NCI-H446 treated with DMSO at 0.1 percent for 48 hours (cell line): ENCODE data around the gene PIWIL4.
"Not testable (repeated sequence)": the region's sequence is repeated elsewhere in the genome, so short reads cannot be mapped to it uniquely, and the experiment has no call there.

Source experiments
- DNase-seq: peaks from one replicate; lab custom pipeline; 2025; lab: John Stamatoyannopoulos, UW

PIWIL4 gene

DNA sequence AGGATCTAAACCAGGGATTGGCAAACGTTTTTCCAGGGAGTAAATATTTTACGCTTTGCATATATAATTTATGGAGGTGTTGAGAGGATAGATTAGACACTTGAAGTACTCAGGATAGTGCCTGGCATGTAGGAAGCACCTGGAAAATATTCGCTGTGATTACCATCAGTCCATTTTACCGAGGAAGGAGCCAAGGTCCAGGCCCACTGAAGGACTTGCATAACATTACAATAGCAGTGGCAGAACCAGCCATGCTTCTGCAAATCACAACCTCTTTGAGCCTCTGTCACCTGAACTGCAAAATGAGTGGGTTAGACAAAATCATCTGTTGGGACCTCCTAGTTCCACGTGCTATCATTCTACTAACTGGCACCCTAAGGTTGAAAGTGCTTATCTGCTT, 18.0 kb upstream of the PIWIL4 start:
- DNase-seq: no peak

DNA sequence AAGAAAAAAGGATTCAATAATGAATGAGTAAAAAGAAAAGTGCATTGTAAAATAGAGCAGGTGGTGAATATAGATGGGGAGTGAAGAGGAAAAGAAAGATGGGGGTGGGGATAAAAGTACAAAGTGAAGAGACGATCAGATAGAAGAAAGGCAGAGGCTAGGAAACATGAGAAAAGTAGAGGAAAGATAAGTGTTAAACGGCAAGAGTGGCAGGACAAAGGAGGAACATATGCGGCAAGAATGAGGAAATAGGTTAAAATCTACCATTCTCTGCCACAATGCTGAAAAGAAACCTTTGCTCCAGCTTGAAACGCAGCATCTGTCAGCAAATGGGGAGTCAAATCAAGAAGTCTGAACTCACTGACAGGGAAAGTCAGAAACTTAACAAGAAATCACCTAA, 16.7 kb upstream of the PIWIL4 start:
- no peak for DNase-seq

DNA sequence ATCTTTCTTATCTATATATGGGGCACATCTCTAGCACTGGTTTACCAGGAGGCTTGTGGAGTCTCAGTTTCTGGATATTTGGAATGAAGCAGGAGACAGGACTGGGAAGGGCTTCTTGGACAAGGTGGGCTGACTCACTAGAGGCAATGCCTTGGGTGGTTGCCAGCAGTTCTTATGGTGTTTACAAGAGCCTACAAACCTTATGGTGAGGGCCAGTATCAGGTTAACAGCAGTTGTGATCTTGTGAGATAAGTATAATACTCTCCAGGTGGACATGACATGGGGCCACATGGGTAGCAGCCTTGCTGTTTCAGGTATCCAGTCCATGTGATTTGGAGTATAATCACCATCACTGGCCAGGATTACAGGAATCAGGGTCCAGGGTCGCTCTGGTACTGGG, 13.2 kb upstream of the PIWIL4 start:
- DNase-seq: no peak

DNA sequence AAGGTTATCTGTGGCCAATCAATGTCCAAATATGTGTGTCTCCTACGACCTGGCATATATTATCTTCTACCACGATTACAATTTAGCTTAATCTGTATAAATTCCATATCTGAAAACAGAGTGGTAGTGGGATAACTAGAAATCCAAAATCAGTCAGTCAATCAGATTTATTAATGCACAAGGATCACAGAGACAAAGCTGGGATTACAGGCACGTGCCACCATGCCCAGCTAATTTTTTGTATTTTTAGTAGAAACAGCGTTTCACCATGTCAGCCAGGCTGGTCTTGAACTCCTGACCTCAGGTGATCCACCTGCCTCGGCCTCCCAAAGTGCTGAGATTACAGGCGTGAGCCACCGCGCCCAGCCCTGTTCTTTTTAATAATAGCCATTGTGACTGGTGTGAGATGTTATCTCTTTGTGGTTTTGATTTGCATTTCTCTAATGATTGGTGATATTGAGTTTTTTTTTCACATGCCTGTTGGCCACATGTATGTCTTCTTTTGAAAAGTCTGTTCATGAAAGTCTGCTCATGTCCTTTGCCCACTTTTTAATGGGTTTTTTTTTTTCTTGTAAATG, 11.3 kb upstream of the PIWIL4 start:
- not testable (repeated sequence) for DNase-seq

DNA sequence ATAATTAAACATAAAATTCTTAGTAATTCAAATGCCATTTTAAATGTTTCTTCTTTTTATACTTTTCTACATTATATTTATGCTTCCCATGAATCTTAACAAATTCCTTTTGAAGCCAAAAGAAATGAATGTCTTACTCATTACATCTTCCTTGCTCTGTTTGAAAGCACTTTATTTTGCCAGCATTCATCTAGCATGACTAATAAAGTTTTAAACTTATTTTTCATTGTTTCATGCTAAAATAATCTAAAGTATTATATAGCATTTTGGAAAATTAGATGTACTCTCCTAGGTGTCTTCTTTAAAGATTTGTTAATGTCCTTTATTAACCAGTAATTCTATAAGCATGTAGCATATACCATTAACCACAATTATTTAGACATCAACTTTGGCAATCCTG, 9.7 kb upstream of the PIWIL4 start:
- no peak for DNase-seq

DNA sequence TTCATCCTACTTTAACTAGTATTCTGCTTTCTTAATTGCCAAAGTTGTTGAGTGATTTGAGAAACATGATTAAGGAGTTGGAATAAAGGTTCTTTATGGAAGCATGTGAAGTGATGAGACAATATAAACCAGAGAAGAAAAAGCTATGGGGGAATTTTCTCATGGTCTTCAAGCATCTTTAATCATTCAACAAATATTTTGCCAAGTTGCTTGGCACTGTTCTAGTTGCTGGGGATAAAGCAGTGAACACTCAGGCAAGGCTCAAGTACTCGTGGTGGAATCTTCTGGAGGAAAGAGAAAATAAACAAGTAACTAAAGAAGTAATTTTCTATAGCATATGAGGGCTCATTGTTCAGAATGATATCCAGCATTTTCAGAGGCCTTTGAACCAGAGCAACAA, 9.2 kb upstream of the PIWIL4 start:
- no peak for DNase-seq

DNA sequence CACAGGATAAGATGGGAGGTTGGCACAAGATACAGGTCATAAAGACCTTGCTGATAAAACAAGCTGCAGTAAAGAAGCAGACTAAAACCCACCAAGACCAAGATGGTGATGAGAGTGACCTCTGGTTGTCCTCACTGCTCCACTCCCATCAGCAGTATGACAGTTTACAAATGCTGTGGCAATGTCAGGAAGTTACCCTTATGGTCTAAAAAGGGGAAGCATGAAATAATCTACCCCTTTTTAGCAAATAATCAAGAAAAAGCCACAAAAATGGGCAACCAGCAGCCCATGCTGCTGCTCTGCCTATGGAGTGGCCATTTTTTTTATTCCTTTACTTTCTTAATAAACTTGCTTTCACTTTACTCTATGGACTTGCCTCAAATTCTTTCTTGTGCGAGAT, 8.7 kb upstream of the PIWIL4 start:
- no peak for DNase-seq

DNA sequence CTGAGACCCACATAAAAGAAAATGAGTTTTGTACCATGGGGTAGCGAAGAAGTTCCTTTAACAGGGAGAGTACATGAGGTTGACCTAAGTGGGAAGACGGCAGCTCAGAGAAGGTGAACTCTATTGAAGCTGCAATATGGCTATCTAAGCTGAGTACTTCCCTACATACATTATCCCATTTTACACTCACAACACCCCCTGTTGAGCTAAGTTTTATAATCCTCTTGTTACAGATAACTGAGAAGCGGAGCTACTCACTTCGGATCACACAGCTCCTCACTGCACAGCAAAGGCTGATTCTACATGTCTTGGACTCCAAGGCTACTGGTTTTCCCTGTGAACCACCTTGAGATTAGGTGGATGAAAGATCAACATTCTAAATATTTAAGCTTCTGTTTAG, 8.2 kb upstream of the PIWIL4 start:
- no peak for DNase-seq

DNA sequence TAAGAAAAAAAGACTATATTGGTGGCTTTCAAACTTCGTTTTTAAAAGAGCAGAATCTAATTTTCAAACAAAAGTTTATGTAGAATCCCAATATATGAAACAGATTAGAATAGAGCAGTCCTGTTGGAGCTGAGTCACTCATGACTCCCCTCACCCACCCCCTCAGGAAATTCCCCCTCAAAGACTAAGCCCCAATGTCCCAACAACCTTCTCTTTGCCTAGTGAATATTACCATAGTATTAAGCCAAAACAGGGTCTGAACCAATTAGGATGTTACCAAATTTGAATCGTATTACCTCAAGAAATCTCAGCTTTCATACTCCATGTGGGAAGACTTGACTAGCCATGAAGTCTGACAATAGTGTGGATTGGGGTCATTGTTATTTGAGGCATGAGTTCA, 7.8 kb upstream of the PIWIL4 start:
- DNase-seq: no peak

DNA sequence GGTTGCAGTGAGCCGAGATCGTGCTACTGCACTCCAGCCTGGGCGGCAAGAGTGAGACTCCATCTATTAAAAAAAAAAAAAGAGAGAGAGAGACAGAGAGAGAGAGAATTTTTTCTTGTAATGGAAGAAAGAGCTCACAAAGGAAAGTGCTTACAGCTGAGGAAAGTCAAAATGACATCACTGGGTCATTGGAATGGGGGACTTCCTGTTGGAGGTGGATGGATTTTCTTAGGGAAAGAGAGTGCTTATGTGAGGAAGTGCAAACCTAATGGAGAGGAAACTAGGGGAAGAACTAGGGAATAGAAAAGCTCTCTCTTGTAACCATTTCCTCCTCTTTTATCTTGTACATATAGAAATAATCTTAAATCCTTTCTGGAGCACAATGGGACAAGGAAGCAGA, 6.3 kb upstream of the PIWIL4 start:
- no peak for DNase-seq

DNA sequence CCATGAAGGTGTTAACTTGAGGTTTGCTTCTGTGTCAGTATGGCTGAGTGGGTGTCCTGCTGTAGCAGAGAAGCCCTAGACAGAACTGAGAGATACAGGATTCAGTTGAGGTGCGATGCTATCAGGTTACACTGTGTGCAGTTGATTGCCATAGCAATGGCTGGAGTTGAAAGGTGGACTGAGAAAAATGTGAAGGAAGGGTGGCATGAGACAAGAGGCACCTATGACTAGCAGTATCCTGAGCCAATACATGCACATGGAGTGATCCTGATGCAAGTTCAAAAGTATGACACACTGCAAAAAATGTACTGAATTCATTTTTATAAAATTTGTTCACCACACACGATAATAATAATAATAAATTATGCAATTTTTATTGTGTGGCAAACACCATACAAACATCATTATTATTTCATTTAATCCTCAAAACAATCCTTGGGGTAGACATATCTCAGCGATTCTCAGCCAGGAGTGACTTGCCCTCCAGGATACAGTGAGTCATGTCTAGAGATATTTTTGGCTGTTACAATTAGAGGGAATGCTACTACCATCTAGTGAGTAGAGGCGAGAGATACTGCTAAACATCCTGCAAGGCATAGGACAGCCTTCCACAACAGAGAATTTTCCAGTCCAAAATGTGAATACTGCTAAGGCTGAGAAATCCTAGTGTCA, 3.9 kb upstream of the PIWIL4 start:
- no peak for DNase-seq

DNA sequence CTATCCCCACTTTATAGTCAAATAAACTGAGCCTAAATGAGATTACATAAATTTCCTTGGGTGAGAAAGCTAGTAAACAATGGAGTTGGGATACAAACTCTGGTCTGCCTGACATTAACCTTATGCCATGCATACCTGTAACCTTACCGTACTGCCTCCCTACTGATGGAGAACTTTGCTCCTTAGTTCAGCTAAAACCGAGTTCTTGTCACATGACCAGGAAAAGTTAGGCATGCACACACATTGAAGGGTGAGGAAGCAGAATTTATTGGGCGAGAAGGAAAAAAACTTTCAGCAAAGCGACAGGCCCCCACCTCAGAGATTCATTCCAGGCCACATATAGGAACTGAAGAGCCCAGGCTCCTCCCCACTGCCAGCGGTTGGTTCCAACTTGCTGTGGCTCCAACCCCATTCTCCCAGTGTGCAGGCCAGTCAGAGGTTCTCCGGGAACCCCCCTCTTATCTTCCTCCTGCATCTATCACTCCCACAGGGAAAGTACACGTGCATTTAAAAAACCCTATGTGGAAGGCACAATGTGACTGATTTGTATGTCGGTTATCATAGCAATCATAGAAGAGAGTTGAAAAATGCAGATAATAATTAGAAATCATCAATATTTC, 3.2 kb upstream of the PIWIL4 start:
- DNase-seq: no peak

DNA sequence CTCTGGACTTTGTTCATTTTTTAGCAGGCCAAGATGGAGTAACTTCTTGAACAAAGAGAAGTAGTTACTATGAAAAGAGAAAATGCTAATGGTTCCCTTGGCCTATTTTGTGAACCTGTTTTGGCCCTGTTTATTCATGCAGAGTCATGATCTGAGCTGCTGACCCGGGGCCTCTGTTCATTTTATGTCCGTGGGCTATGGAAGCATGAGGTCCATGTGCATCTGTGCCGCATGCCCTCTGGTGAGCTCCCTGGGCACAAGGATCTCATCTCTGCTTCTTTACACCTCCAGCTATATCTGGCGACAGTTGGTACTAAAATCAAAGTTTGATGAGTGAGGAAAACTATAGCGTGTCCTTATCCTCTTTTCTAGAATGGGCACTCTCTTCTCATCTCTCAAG, 1.0 kb downstream of the PIWIL4 start:
- no peak for DNase-seq

DNA sequence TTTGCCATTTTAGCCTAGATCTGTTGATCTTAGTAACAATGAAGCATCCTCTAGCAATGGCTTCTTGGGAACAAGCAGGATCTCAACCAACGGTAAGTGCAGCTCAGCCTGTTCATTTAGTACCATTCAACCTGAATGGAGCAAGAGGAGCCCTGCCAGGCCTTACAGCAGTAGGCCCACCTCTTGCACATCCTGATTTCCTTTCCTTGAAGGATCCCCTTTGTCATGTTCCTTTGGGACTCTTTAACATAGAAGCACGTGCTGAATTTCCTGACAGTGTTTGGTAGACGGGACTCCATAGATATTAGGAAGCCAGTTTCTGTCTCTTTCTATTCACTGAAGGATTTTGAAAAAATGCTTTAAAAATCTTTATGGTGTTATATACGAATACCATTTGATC, 1.5 kb downstream of the PIWIL4 start:
- no peak for DNase-seq

DNA sequence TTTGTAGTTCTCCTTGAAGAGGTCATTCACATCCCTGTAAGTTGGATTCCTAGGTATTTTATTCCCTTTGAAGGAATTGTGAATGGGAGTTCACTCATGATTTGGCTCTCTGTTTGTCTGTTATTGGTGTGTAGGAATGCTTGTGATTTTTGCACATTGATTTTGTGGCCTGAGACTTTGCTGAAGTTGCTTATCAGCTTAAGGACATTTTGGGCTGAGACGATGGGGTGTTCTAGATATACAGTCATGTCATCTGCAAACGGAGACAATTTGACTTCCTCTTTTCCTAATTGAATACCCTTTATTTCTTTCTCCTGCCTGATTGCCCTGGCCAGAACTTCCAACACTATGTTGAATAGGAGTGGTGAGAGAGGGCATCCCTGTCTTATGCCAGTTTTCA, 5.8 kb downstream of the PIWIL4 start:
- not testable (repeated sequence) for DNase-seq

DNA sequence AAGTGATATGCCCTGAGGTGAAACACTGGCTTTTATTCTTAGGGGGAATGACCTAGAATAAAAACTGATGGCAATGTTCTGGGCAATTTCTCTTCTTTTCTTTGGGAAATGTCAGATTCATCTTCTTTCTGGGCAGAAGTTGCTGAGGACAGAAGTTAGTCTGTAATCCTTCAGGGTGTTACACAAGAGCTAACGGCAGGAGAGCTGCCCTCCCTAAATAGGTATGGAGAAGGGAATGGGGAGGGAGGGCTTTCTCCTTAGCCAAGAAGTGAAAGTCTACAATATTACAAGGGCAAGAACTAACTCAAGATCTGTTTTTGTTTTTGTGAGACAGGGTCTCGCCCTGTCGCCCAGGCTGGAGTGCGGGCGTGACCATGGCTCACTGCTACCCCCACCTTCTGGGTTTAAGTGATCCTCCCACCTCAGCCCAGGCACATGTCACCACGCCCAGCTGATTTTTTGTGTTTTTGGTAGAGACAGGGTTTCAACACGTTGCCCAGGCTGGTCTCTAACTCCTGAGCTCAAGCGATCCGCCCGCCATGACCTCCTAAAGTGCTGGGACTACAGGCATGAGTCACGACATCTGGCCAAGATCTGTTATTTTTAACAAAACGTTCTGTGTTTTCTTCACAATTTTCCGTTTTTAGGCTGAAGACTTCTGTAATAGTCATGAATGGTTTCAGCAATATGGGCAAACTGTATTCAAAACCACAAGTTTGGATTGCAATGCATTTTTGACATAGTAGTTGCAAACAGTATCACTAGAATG, 7.2 kb downstream of the PIWIL4 start:
- DNase-seq: no peak

DNA sequence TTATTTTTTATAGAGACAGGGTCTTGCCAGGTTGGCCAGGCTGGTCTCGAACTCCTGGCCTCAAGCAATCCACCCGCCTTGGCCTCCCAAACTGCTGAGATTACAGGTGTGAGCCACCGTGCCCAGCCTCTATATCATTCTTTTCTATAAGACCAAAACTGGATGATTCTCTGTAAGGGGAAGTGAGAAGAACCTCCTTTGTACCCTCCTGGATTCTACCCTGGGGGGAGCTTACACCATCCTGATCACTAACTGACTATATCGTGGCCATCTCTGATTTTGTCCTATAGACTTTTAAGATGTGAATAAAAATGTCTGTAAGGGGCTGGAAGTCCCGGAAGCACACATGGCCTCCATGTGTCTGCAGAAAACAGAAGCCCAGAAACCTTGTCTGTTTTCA, 9.1 kb downstream of the PIWIL4 start:
- no peak for DNase-seq

DNA sequence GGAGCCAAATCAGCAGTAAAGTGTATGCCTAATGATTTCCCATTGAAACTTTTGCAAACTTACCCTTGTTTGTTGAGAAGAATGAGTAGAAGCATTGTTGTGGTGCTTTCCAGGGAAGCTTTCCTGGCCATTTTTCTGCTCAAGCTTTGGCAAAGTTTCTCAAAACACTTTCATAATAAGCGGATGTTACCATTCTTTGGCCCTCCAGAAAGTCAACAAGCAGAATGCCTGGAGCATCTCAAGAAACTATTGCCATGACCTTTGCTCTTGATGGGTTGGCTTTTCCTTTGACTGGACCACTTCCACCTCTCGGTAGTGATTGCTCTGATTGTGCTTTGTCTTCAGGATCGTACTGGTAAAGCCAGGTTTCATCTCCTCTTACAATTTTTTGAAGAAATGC, 10.7 kb downstream of the PIWIL4 start:
- DNase-seq: no peak

DNA sequence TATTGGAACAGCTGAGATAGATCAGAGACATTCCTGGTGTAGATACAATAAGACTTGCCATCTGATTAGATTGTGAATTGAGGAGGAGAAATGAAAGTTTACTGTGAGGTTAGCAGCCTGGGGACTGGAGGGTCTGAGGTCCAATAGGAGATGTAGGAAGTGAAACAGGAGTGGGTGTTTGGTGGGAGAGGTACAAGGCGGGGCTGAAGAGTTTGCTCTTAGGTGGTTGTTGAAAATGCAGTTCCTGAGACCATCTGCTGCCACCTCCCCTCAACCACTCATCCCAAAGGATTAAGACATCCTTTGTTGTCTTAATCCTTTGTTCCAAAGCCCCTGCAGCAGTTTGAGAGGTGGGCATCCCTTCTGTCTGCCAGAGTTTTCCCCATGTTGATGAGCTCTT, 14.8 kb downstream of the PIWIL4 start:
- no peak for DNase-seq

DNA sequence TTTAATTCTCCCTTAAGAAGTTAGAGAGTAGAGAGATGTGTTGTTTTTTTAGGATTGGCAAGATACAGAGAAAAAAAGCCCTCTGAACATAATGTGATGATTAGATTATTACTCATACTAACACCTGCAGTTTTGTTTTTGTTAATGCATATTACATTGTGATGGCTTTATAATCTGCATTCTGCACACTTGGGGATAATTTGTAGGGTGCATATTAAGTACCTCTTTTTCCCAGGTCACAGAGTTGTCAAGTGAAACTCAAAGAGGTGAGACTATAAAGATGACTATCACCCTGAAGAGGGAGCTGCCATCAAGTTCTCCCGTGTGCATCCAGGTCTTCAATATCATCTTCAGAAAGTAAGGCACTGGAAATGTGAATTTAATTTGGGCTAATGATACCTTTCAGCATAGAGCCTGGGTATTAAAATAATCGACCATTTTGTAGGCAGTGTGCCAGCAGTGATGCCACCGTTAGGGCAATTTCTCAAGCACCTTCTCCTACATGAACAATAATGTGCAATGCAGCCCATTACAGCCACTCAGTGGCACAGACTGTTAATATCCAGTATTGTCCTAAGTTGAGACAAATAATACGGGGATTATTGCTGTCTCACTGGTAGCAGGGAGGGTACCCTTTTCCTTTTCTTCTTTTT, 16.2 kb downstream of the PIWIL4 start:
- DNase-seq: no peak

DNA sequence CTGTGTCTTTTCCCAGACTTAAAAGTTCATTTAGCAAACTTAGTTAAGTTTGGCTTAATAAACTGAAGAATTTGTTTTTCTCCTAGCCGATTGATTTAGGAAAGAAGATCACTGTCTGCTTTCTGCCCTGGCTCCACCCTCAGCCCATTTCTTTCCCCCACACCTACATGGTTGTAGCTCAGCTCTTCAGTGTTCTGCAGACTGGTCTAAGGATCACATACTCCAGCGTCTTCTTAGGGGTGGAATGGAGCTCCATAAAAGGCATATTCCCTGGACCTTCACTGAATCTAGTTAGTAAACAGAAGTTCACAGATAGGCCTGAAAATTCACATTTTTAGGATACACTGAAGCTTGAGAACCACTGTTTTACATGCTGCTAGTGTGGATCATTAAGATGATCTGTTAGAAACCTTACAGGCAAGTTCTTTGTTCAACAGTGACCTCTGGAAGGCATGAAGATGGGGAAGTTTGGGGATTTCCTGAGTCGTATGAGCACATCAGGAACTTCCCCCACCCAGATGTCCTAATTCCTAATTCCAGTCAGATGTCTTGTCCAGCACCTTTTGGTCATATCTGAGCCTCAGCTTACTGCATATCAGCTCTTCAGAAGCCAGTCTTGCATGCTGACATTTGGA, 16.8 kb downstream of the PIWIL4 start:
- DNase-seq: no peak

DNA sequence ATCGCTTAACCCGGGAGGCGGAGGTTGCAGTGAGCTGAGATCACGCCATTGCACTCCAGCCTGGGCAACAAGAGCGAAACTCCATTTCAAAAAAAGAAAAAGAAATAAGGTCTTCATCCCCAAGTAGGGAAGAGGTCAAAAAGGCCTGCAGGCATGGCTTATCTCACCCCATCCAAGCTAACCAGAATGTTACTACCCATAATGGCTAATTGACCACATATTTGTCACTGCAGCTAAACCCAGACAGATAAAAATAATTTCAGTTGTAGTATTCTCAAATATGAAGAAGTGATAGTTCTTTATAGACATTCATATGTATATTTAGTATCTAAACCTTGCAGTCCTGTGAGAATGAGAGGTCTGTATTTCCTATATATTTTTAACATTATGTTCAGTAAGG, 17.8 kb downstream of the PIWIL4 start:
- no peak for DNase-seq
